A673 (cell line): ENCODE measurements around the gene TMEM255B.

Source experiments
- CTCF ChIP-seq: fragments of 300-800, 200-600 bp; sonication (generic); conservative IDR thresholded peaks from 2 replicates; pipeline ENCODE4 v1.5.1; 2017; ENCODE audit warnings: low read depth, mild to moderate bottlenecking, antibody characterized with exemption, low read length, moderate library complexity, mixed read lengths
- EZH2 ChIP-seq: fragments of 200-600 bp; sonication (generic); IDR thresholded peaks from 2 replicates; pipeline ENCODE4 v1.6.1; 2017; ENCODE audit warnings: borderline replicate concordance, low read depth, mild to moderate bottlenecking, mixed read lengths, antibody characterized with exemption, low read length; ENCODE audit not compliant: poor library complexity, severe bottlenecking

GRCh38 chr13:113763254-113763653 is 4.2 kb downstream of the TMEM255B start:
- TF ChIP-seq CTCF (no peak), EZH2 (no peak)
